Endothelial cell of umbilical vein (primary cell): Measurements from ENCODE around the gene UTRN. TPM values are rescaled to one million over a fixed set of nuclear protein-coding genes. Genes with fewer than 3 reads are reported as not detected.

Experiments used
- BruUV-seq: library from RNA; stranded (reverse); fragments of 400-500 nt; replicated peaks from 2 replicates; lab custom pipeline; 2021; lab: Mats Ljungman, UMichigan
- CTCF ChIA-PET: fragments of 300-600, 350-600 bp; sonication (Branson Sonifier 250); formaldehyde crosslinking; loops from one replicate; lab custom pipeline; 2021; ENCODE audit warnings: antibody characterized with exemption, inconsistent platforms; lab: Charles Lee
- POLR2A ChIA-PET: fragments of 300-600, 350-600 bp; sonication (Branson Sonifier 250); formaldehyde crosslinking; loops from one replicate; lab custom pipeline; 2021; ENCODE audit warnings: antibody characterized with exemption, inconsistent platforms; lab: Charles Lee
- DNase-seq: peaks from one replicate; pipeline ENCODE4 v3.0.0-alpha.2; 2011; ENCODE audit warnings: low read depth, low spot score
- FAIRE-seq: peaks from 2 replicates; lab custom pipeline; 2011; peaks lifted over from hg19 to GRCh38; lab: Jason Lieb, UNC
- H2AFZ ChIP-seq: 2 replicates; pipeline ENCODE4 v1.6.0; 2012; ENCODE audit warnings: low read depth, low read length, control low read depth, inconsistent platforms
- H3K27ac ChIP-seq: 2 replicates; pipeline ENCODE4 v1.5.1; 2011; ENCODE audit warnings: low read depth, mild to moderate bottlenecking, control low read depth, low read length, moderate library complexity; ENCODE audit not compliant: insufficient read depth
- H3K27me3 ChIP-seq, 2 experiments: 2 replicates each; pipeline versions ENCODE4 v1.6.0 to v1.6.1; 2011; ENCODE audit warnings: low read length in 2 of 2, mixed read lengths in 1 of 2; ENCODE audit not compliant: control insufficient read depth in 2 of 2, insufficient read depth in 2 of 2
- H3K36me3 ChIP-seq, 2 experiments: 2 replicates in 1 of 2; 3 replicates in 1 of 2; pipeline ENCODE4 v1.5.1; 2011; ENCODE audit warnings: low read length in 2 of 2, mild to moderate bottlenecking in 1 of 2, moderate library complexity in 1 of 2; ENCODE audit not compliant: control insufficient read depth in 2 of 2, insufficient read depth in 2 of 2; ENCODE audit errors: extremely low read depth in 1 of 2
- H3K4me1 ChIP-seq: 3 replicates; pipeline ENCODE4 v1.5.1; 2011; ENCODE audit warnings: mild to moderate bottlenecking, low read length; ENCODE audit not compliant: control insufficient read depth, insufficient read depth; ENCODE audit errors: extremely low read depth
- H3K4me2 ChIP-seq: 2 replicates; pipeline ENCODE4 v1.6.1; 2011; ENCODE audit warnings: low read length, control low read depth, mixed read lengths; ENCODE audit not compliant: insufficient read depth
- H3K4me3 ChIP-seq, 3 experiments: fragments of 200-600 bp in 1 of 3; sonication (generic), shearing (Covaris generic) in 1 of 3; replicated peaks in 1 of 3; 2 replicates each; pipeline ENCODE4 v1.5.1; 2011 to 2016; ENCODE audit warnings: control low read depth in 3 of 3, low read length in 3 of 3, mild to moderate bottlenecking in 2 of 3, inconsistent platforms in 1 of 3, low read depth in 1 of 3, moderate library complexity in 1 of 3; ENCODE audit not compliant: insufficient read depth in 1 of 3
- H3K79me2 ChIP-seq: 2 replicates; pipeline ENCODE4 v1.6.0; 2012; ENCODE audit warnings: low read length, inconsistent platforms; ENCODE audit not compliant: control insufficient read depth, insufficient read depth
- H3K9ac ChIP-seq: replicated peaks from 2 replicates; pipeline ENCODE3; 2011; ENCODE audit warnings: low read length, control low read depth; ENCODE audit not compliant: insufficient read depth; ENCODE audit errors: extremely low read depth
- H3K9me1 ChIP-seq: replicated peaks from 3 replicates; pipeline ENCODE4 v1.6.0; 2011; ENCODE audit warnings: mild to moderate bottlenecking, low read length; ENCODE audit not compliant: control insufficient read depth, insufficient read depth; ENCODE audit errors: extremely low read depth
- H3K9me3 ChIP-seq: replicated peaks from 2 replicates; pipeline ENCODE4 v1.5.1; 2012; ENCODE audit warnings: low read length, inconsistent platforms; ENCODE audit not compliant: control insufficient read depth, insufficient read depth
- H4K20me1 ChIP-seq: replicated peaks from 2 replicates; pipeline ENCODE3; 2011; ENCODE audit warnings: mild to moderate bottlenecking, low read length; ENCODE audit not compliant: control insufficient read depth, insufficient read depth; ENCODE audit errors: extremely low read depth
- CTCF ChIP-seq, 2 donors: IDR thresholded peaks; 1 replicate in 1 of 2; 2 replicates in 1 of 2; pipeline ENCODE4 v1.5.1; 2011; ENCODE audit warnings: low read length in 2 of 2, mild to moderate bottlenecking in 2 of 2, moderate library complexity in 2 of 2, control low read depth in 1 of 2, inconsistent platforms in 1 of 2, low read depth in 1 of 2; ENCODE audit not compliant: insufficient read depth in 1 of 2; ENCODE audit errors: extremely low read depth in 1 of 2
- EZH2 ChIP-seq: IDR thresholded peaks from 2 replicates; pipeline ENCODE4 v1.6.1; 2012; ENCODE audit warnings: borderline replicate concordance, low read depth, mild to moderate bottlenecking, moderate library complexity, low read length, inconsistent platforms; ENCODE audit not compliant: severe bottlenecking
- FOS ChIP-seq: IDR thresholded peaks from 2 replicates; pipeline ENCODE4 v1.6.1; 2011; ENCODE audit warnings: mild to moderate bottlenecking, low read length, moderate library complexity, borderline replicate concordance; ENCODE audit not compliant: insufficient read depth
- GATA2 ChIP-seq: IDR thresholded peaks from 2 replicates; pipeline ENCODE4 v1.7.0; 2011; ENCODE audit warnings: low read depth, mild to moderate bottlenecking, moderate library complexity, mixed read lengths, low read length; ENCODE audit not compliant: insufficient read length, insufficient read depth
- JUN ChIP-seq: IDR thresholded peaks from 2 replicates; pipeline ENCODE4 v1.6.1; 2011; ENCODE audit warnings: borderline replicate concordance, low read depth; ENCODE audit not compliant: insufficient read length, insufficient read depth
- MAX ChIP-seq: IDR thresholded peaks from 2 replicates; pipeline ENCODE4 v1.6.1; 2011; ENCODE audit not compliant: insufficient read depth, insufficient read length
- MYC ChIP-seq: IDR thresholded peaks from one replicate; pipeline ENCODE4 v1.6.1; 2011; ENCODE audit warnings: mild to moderate bottlenecking, low read depth, low read length
- POLR2A ChIP-seq: IDR thresholded peaks from 2 replicates; pipeline ENCODE4 v1.6.1; 2012; ENCODE audit warnings: low read depth, mild to moderate bottlenecking, control low read depth, low read length
- POLR2AphosphoS5 ChIP-seq: IDR thresholded peaks from 2 replicates; pipeline ENCODE4 v1.6.1; 2012; ENCODE audit warnings: low read depth, mild to moderate bottlenecking, control low read depth, low read length, moderate library complexity; ENCODE audit not compliant: insufficient read depth
- dilution Hi-C: fragments of 300-500 bp; cut with MboI; formaldehyde crosslinking; loops from one replicate; pipeline ENCODE4 v1.15.0; 2019; ENCODE audit warnings: low sequenced_read_pairs; ENCODE audit not compliant: extremely low pct_ligation_motif_present
- intact Hi-C: fragments of 100-400 bp; cut with micrococcal nuclease; formaldehyde crosslinking; loops from one replicate; pipeline ENCODE4 v1.10.0; 2022
- polyA plus RNA-seq, 4 experiments: library from polyadenylated mRNA; depleted of rRNA in 3 of 4; stranded (reverse) in 3 of 4; unstranded in 1 of 4; fragments of >200 nt; gene quantifications; 2 replicates each; pipeline versions ENCODE4 v1.2.1 to v1.2.3, GENCODE V29; 2011 to 2012; ENCODE audit warnings: missing spikeins in 1 of 4
- total RNA-seq: library from RNA; stranded (reverse); gene quantifications from 2 replicates; pipeline ENCODE4 v1.2.3, GENCODE V29; 2021

Gene UTRN
- total and polyA plus RNA-seq, 2 donors (not counting 3 experiments of a cell fraction or from before 2014, with no cell fraction given), result 37.4 to 224 TPM

GRCh38 chr6:144285548-144285797 lies 338 bp downstream of the UTRN start:
- BruUV-seq, result no TSS peak
- H3K9me3 ChIP-seq, result no peaks in the 10 kb centered on the region
- CTCF ChIA-PET, result interaction anchor here (0.8 to 2.5 kb wide), 10 partner anchors 11 to 195 kb away, joined by 4 to 27 read pairs (median 4); no protein-coding TSS in a partner anchor

More at GRCh38 chr6:144285548-144285797, 338 bp downstream of the UTRN start:
- peaks cover 14% of the 10 kb centered on the region for H3K4me1 ChIP-seq
- H3K36me3 ChIP-seq, result no peaks in the 10 kb centered on the region
- H4K20me1 ChIP-seq, result no peaks in the 10 kb centered on the region
- POLR2A ChIA-PET, result interaction anchor here (1.3 to 1.5 kb wide), 2 partner anchors 149 to 190 kb away, joined by 3 to 4 read pairs; partner anchors contain the start of gene SF3B5
- FAIRE-seq, result no peak
- peak overlapping the region; percentile 81 for H2AFZ ChIP-seq
- peak overlapping the region; percentile 89 for H3K27ac ChIP-seq
- DNase-seq, result no peak
- peaks cover 34% of the 10 kb centered on the region for H3K79me2 ChIP-seq
- H3K9ac ChIP-seq, result peak overlapping the region; percentile 89
- H3K27me3 ChIP-seq, result no peaks in the 10 kb centered on the region
- peak overlapping the region; percentile 88 for H3K4me2 ChIP-seq
- peak overlapping the region; percentile 83 to 93 (median 88) for H3K4me3 ChIP-seq
- TF ChIP-seq MAX (no peak), GATA2 (no peak), FOS (no peak), JUN (no peak), CTCF (IDR thresholded peaks at IDR 0.05; ENCODE audit: extremely low read depth in 1 of 2, insufficient read depth in 1 of 2, low read depth in 1 of 2, low read length in 2 of 2) (no peak), POLR2A (no peak), EZH2 (no peak), POLR2AphosphoS5 (no peak), MYC (no peak)
- dilution Hi-C loops, result no loop called here
- peaks cover 2% of the 10 kb centered on the region for H3K9me1 ChIP-seq
- intact Hi-C loops, result loop anchor here (1.0 to 5.0 kb wide), 6 partner anchors 20 to 149 kb away; partner anchors contain the start of gene STX11
